Lung (tissue), 12 donors: Measurements from ENCODE around the gene GCG. TPM values are rescaled to one million over a fixed set of nuclear protein-coding genes. Genes with fewer than 3 reads are reported as not detected.

Source experiments
- ATAC-seq: fragments of 200-7000 bp; cut with Tn5 transposase; one replicate; pipeline ENCODE4 v1.9.1; 2020; ENCODE audit warnings: moderate number of reproducible peaks; ENCODE audit not compliant: insufficient read depth, low FRiP score
- DNase-seq, 3 donors: peaks; one replicate each; pipeline ENCODE4 v3.0.0-alpha.2; 2013 to 2017
- H3K27ac ChIP-seq, 2 donors: one replicate each; pipeline ENCODE4 v1.5.1; 2013; ENCODE audit warnings: mild to moderate bottlenecking in 2 of 2, moderate library complexity in 2 of 2, control low read depth in 1 of 2, inconsistent platforms in 1 of 2, low read depth in 1 of 2, low read length in 1 of 2
- H3K27me3 ChIP-seq, 3 donors: one replicate each; pipeline ENCODE4 v1.5.1; 2013; ENCODE audit warnings: low read length in 2 of 3; ENCODE audit not compliant: control insufficient read depth in 3 of 3, insufficient read depth in 3 of 3
- H3K36me3 ChIP-seq, 4 donors: one replicate each; pipeline ENCODE4 v1.5.1; 2013; ENCODE audit warnings: low read length in 4 of 4, mild to moderate bottlenecking in 1 of 4, moderate library complexity in 1 of 4; ENCODE audit not compliant: control insufficient read depth in 4 of 4, insufficient read depth in 4 of 4
- H3K4me1 ChIP-seq, 5 donors: one replicate each; pipeline ENCODE4 v1.5.1; 2013; ENCODE audit warnings: low read length in 5 of 5, mild to moderate bottlenecking in 2 of 5, moderate library complexity in 1 of 5; ENCODE audit not compliant: control insufficient read depth in 5 of 5, insufficient read depth in 5 of 5
- H3K4me3 ChIP-seq: one replicate; pipeline ENCODE4 v1.5.1; 2013; ENCODE audit warnings: mild to moderate bottlenecking, control low read depth, moderate library complexity
- H3K9ac ChIP-seq, 2 donors: one replicate each; pipeline ENCODE4 v1.5.1; 2013; ENCODE audit warnings: low read length in 2 of 2, control low read depth in 1 of 2; ENCODE audit not compliant: insufficient read depth in 1 of 2
- H3K9me3 ChIP-seq, 4 donors: one replicate each; pipeline ENCODE4 v1.5.1; 2013; ENCODE audit warnings: low read length in 3 of 4, mild to moderate bottlenecking in 1 of 4, moderate library complexity in 1 of 4; ENCODE audit not compliant: control insufficient read depth in 4 of 4, insufficient read depth in 3 of 4
- CTCF ChIP-seq: IDR thresholded peaks from 2 replicates; pipeline ENCODE4 v1.5.1; 2012; ENCODE audit warnings: mild to moderate bottlenecking; ENCODE audit errors: control extremely low read depth, extremely low read depth
- WGBS, 2 donors: extraction: QIAGEN DNeasy Blood & Tissue Kit; methylation state at CpG; one replicate each; pipeline ENCODE4 v1.1.7; 2013; 5-methylcytosine and 5-hydroxymethylcytosine counted together
- polyA plus RNA-seq, 2 donors: library from polyadenylated mRNA; stranded (reverse); fragments of 200-250 nt; gene quantifications; one replicate each; pipeline ENCODE4 v1.2.1, GENCODE V29; 2013
- total RNA-seq, 2 donors: library from RNA; depleted of rRNA in 1 of 2; stranded (reverse); fragments of >200 nt in 1 of 2; gene quantifications; one replicate each; pipeline ENCODE4 v1.2.1, GENCODE V29; 2014 to 2021
- donor health status: control.
- donor health status: control.
- donor health status: Bipolar disorder and iron deficiency.
- donor health status: healthy.
- donor health status: DM: yes; HTN: yes; CAD: no.

Gene GCG
- total and polyA plus RNA-seq, 4 donors, result 0.14 TPM; not detected in 3

DNA sequence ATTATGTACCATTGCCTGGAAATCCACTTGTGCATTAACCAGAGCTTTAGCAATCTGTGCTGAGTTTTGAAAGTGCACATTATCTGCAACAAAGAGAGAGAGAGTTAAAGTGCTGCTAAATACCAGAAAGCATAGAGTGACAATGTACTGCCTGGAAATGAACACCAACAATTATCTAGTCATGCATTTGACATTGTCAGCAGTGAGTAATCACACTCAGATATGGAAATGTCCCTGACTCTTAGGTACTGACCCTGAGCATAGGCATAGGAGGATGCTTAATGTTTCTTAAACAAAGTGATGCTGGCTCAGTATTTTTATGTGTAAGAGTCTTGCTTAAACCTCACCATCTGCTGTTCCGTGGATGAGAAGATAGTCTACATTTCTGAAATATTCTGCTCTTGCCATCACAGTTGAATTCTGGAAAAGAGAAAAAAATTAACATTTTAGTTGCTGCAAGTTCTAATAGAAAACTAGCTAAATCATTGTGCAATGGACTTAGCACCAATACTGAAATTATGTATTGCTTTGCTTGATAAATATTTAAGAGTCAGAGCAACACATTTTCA is 20.8 kb upstream of the GCG start:
- TF ChIP-seq CTCF, result no peak
- Histone ChIP-seq H3K4me1 (no peaks in the 10 kb centered on the region), H3K9ac (no peak overlapping the region), H3K9me3 (no peaks in the 10 kb centered on the region), H3K4me3 (no peak overlapping the region), H3K27ac (no peak overlapping the region), H3K36me3 (peaks cover 0 to 5% (median 0%) of the 10 kb centered on the region in 4 donors), H3K27me3 (no peaks in the 10 kb centered on the region)
- DNase-seq (no peak), ATAC-seq (no peak)
- WGBS, 2 donors, result 90 to 93% methylated on average over 1 of the region's 1 CpG

DNA sequence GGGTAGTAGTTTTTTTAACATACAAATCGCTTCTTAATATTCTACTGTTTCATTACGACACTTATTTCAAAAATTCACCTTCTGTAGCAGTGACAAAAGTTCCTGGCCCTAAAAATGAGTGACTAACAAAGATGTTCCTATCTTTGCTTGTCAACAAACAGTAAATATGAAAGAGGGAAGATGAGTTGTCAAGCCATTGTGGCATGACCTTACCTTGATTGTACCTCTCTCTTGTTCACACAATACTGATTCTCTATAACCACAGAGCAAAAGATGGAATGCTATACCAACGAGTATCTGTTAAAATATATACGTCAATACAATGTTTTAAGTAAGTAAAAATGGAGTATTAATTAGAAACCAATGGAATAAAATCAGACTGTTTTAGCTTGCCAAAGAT is 14.7 kb upstream of the GCG start:
- Histone ChIP-seq H3K4me3 (no peak overlapping the region), H3K27ac (no peak overlapping the region), H3K36me3 (no peaks in the 10 kb centered on the region), H3K27me3 (no peaks in the 10 kb centered on the region), H3K9ac (no peak overlapping the region), H3K9me3 (no peaks in the 10 kb centered on the region), H3K4me1 (no peaks in the 10 kb centered on the region)
- no peak for DNase-seq
- no peak for TF ChIP-seq CTCF
- WGBS, 2 donors, result 91 to 93% methylated on average over 4 of the region's 4 CpGs
- no peak for ATAC-seq

DNA sequence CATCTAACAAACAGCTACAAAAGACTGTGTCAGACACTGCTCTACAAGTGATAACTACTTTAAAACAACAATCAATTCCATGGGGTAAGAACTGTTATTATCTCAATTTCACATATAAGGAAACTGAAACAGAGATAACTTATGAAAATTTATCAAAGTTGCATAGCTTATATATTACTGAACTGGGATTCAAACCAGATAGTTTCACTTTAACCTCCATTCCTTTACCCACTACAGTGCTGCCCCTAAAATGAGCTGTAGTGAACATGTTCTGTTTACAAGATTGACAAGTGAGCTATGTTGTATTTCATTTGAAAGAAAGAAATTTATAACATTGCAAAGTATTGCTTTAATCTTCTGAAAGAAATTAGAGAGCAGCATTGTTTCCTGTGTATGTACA is 14.1 kb upstream of the GCG start:
- no peak for TF ChIP-seq CTCF
- Histone ChIP-seq H3K4me1 (no peaks in the 10 kb centered on the region), H3K27me3 (no peaks in the 10 kb centered on the region), H3K36me3 (no peaks in the 10 kb centered on the region), H3K9ac (no peak overlapping the region), H3K27ac (no peak overlapping the region), H3K4me3 (no peak overlapping the region), H3K9me3 (no peaks in the 10 kb centered on the region)
- ATAC-seq, result no peak
- DNase-seq, result no peak

- no peak overlapping the region for H3K27ac ChIP-seq
- TF ChIP-seq CTCF, result no peak
- no peaks in the 10 kb centered on the region for H3K4me1 ChIP-seq
- no peaks in the 10 kb centered on the region for H3K27me3 ChIP-seq
- DNase-seq (no peak), ATAC-seq (no peak)
- H3K36me3 ChIP-seq, result no peaks in the 10 kb centered on the region
- no peak overlapping the region for H3K4me3 ChIP-seq
- H3K9ac ChIP-seq, result no peak overlapping the region
- H3K9me3 ChIP-seq, result no peaks in the 10 kb centered on the region
- WGBS, 2 donors, result 72 to 83% methylated on average over 2 of the region's 2 CpGs
Observed at GRCh38 chr2:162164802-162165201, 12.8 kb upstream of the GCG start.
